Measurements from ENCODE around the gene STAG1.

Gene STAG1

GRCh38 chr3:136512381-136512780 is 239.8 kb downstream of the STAG1 start (continued):
- no peak for TF ChIP-seq ZBTB49 (tag by site-specific recombination; IDR thresholded peaks at IDR 0.05; ENCODE audit: low read depth)
- no peak for TF ChIP-seq PRDM4 (tag by site-specific recombination; IDR thresholded peaks at IDR 0.05)
- TF ChIP-seq, protein P1, sequence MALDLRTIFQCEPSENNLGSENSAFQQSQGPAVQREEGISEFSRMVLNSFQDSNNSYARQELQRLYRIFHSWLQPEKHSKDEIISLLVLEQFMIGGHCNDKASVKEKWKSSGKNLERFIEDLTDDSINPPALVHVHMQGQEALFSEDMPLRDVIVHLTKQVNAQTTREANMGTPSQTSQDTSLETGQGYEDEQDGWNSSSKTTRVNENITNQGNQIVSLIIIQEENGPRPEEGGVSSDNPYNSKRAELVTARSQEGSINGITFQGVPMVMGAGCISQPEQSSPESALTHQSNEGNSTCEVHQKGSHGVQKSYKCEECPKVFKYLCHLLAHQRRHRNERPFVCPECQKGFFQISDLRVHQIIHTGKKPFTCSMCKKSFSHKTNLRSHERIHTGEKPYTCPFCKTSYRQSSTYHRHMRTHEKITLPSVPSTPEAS (tag by site-specific recombination; IDR thresholded peaks at IDR 0.05): no peak
- no peak for TF ChIP-seq GLIS1 (tag by site-specific recombination; IDR thresholded peaks at IDR 0.05)
- TF ChIP-seq ZBTB7A (tag by site-specific recombination; IDR thresholded peaks at IDR 0.05; ENCODE audit: low read depth): no peak
- no peak for TF ChIP-seq ZSCAN23 (tag by site-specific recombination; IDR thresholded peaks at IDR 0.05)

DNA sequence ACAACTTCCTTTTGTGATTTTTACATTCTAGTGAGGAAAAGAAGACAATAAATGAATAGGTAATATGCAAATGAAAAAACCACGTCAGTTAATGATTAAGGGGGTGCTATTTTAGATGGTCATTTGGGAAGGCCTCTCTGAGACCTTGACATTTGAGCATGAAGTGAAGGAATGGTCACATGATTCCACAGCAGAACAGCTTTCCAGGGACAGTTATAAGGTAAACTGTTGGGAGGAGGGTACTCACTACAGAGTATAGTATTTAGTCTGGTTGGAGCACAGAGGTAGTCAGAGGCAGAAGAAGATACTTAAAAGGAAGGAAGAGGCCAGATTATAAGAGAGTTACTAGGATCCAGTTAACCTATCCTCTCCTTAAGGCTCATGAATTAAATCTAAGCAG is 246.5 kb downstream of the STAG1 start:
- ChIA-PET CTCF (no interaction called here), POLR2A (no interaction called here)
- TF ChIP-seq ZNF24 (tag by site-specific recombination; IDR thresholded peaks at IDR 0.05): no peak
- no peak for TF ChIP-seq ZSCAN30 (tag by site-specific recombination; IDR thresholded peaks at IDR 0.05)
- TF ChIP-seq ZNF169 (tag by site-specific recombination; IDR thresholded peaks at IDR 0.05): no peak
- no peak for TF ChIP-seq GLIS1 (tag by site-specific recombination; IDR thresholded peaks at IDR 0.05)
- no peak for TF ChIP-seq SP7 (tag by site-specific recombination; IDR thresholded peaks at IDR 0.05)
- no peak for TF ChIP-seq ZNF146 (tag by site-specific recombination; IDR thresholded peaks at IDR 0.05)
- no peak for TF ChIP-seq ZNF677 (tag by site-specific recombination; IDR thresholded peaks at IDR 0.05)
- TF ChIP-seq, protein P2, sequence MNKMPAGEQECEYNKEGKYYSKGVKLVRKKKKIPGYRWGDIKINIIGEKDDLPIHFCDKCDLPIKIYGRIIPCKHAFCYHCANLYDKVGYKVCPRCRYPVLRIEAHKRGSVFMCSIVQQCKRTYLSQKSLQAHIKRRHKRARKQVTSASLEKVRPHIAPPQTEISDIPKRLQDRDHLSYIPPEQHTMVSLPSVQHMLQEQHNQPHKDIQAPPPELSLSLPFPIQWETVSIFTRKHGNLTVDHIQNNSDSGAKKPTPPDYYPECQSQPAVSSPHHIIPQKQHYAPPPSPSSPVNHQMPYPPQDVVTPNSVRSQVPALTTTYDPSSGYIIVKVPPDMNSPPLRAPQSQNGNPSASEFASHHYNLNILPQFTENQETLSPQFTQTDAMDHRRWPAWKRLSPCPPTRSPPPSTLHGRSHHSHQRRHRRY (tag by site-specific recombination; IDR thresholded peaks at IDR 0.05): no peak
- Histone ChIP-seq H3K4me3 (ENCODE audit: low read depth, low read length) (no peak overlapping the region), H3K36me3 (ENCODE audit: control insufficient read depth in 2 of 2, insufficient read depth in 1 of 2, low read length in 2 of 2) (no peaks in the 10 kb centered on the region), H3K4me1 (ENCODE audit: control insufficient read depth, insufficient read depth, low read length) (no peaks in the 10 kb centered on the region), H3K9me3 (ENCODE audit: control insufficient read depth, insufficient read depth, low read depth, low read length) (no peaks in the 10 kb centered on the region), H3K27ac (ENCODE audit: extremely low read depth, low read depth, low read length) (no peak overlapping the region)

GRCh38 chr3:136503056-136503455 is 249.1 kb downstream of the STAG1 start:
- TF ChIP-seq TSHZ1 (tag by site-specific recombination; IDR thresholded peaks at IDR 0.05; ENCODE audit: borderline replicate concordance) (no peak), GLI2 (tag by site-specific recombination; IDR thresholded peaks at IDR 0.05; ENCODE audit: borderline replicate concordance, low read depth) (no peak), ZNF654 (tag by site-specific recombination; IDR thresholded peaks at IDR 0.05; ENCODE audit: low read depth) (no peak), ZBTB1 (tag by site-specific recombination; IDR thresholded peaks at IDR 0.05) (no peak), ZBTB17 (tag by site-specific recombination; IDR thresholded peaks at IDR 0.05) (no peak), ZNF473 (tag by site-specific recombination; IDR thresholded peaks at IDR 0.05) (no peak), ZNF777 (tag by site-specific recombination; IDR thresholded peaks at IDR 0.05; ENCODE audit: borderline replicate concordance) (no peak)
- Histone ChIP-seq H3K4me3 (ENCODE audit: low read depth, low read length) (no peak overlapping the region), H3K9me3 (ENCODE audit: control insufficient read depth, insufficient read depth, low read depth, low read length) (no peaks in the 10 kb centered on the region), H3K27ac (ENCODE audit: extremely low read depth, low read depth, low read length) (no peak overlapping the region), H3K4me1 (ENCODE audit: control insufficient read depth, insufficient read depth, low read length) (no peaks in the 10 kb centered on the region), H3K36me3 (ENCODE audit: control insufficient read depth in 2 of 2, insufficient read depth in 1 of 2, low read length in 2 of 2) (no peaks in the 10 kb centered on the region)
- POLR2A ChIA-PET: no interaction called here
- CTCF ChIA-PET: interaction anchor here (0.7 to 1.0 kb wide), 2 partner anchors 511 to 1969 kb away, joined by 4 to 6 read pairs; no protein-coding TSS in a partner anchor
